GM06990 (cell line): ENCODE measurements around the gene ELOVL2.

Experiments used
- DNase-seq: peaks from one replicate; pipeline ENCODE4 v3.0.0-alpha.2; 2011; ENCODE audit not compliant: insufficient read length; ENCODE audit errors: extremely low read depth
- H3K27me3 ChIP-seq: replicated peaks from 2 replicates; pipeline ENCODE4 v1.6.0; 2011; ENCODE audit warnings: low read length; ENCODE audit not compliant: control insufficient read depth, insufficient read depth
- H3K36me3 ChIP-seq: 2 replicates; pipeline ENCODE4 v1.5.1; 2011; ENCODE audit warnings: low read length; ENCODE audit not compliant: control insufficient read depth, insufficient read depth
- H3K4me3 ChIP-seq: replicated peaks from 2 replicates; pipeline ENCODE4 v1.5.1; 2011; ENCODE audit warnings: low read depth, mild to moderate bottlenecking, control low read depth, low read length
- CTCF ChIP-seq: IDR thresholded peaks from 2 replicates; pipeline ENCODE4 v1.5.1; 2011; ENCODE audit warnings: low read length, control low read depth, mild to moderate bottlenecking, inconsistent platforms; ENCODE audit not compliant: insufficient read depth, poor library complexity, severe bottlenecking

Gene ELOVL2

DNA sequence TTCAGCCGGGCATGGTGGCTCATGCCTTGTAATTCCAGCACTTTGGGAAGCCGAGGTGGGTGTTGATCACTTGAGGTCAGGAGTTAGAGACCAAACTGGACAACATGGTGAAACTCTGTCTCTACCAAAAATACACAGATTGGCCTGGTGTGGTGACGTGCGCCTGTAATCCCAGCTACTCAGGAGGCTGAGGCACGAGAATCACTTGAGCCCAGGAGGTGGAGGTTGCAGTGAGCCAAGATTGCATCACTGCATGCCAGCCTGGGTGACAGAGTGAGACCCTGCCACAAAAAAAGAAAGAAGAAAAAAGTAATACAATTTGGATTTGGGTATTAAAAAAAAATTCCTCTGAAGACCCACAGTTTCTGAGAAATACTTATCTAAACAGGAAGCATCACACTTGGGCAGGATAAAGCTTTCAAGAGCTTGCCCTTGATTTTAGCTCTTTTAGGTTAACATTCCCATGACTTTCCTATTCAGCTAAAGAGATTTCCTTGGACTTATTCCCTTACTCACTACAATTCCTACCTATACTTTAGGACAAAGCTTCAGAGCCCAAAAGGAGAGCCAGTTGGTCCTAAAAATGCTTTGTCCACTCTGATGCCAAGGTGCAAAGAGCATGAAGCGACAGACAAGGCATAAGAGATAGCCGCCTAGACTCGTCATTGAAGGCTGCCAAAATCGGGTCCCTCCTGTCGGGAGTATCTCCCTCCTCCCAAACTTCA lies 1.9 kb downstream of the ELOVL2 start:
- no peak overlapping the region for H3K4me3 ChIP-seq
- no peak for DNase-seq
- H3K27me3 ChIP-seq = no peaks in the 10 kb centered on the region
- no peaks in the 10 kb centered on the region for H3K36me3 ChIP-seq
- TF ChIP-seq CTCF = no peak

- no peak for DNase-seq
- TF ChIP-seq CTCF = no peak
- Histone ChIP-seq H3K4me3 (no peak overlapping the region), H3K36me3 (no peaks in the 10 kb centered on the region), H3K27me3 (no peaks in the 10 kb centered on the region; the same call in 1 of the 2 replicates)
Measured at GRCh38 chr6:11040134-11040533, 4.0 kb downstream of the ELOVL2 start.

- Histone ChIP-seq H3K36me3 (no peaks in the 10 kb centered on the region), H3K4me3 (no peak overlapping the region), H3K27me3 (no peaks in the 10 kb centered on the region; the same call in 1 of the 2 replicates)
- TF ChIP-seq CTCF = no peak
- no peak for DNase-seq
Measured at GRCh38 chr6:11039040-11039439, 5.1 kb downstream of the ELOVL2 start.

GRCh38 chr6:11036977-11037430 lies 7.1 kb downstream of the ELOVL2 start:
- Histone ChIP-seq H3K27me3 (no peaks in the 10 kb centered on the region; the same call in 1 of the 2 replicates), H3K4me3 (no peak overlapping the region), H3K36me3 (no peaks in the 10 kb centered on the region)
- TF ChIP-seq CTCF = no peak
- no peak for DNase-seq

DNA sequence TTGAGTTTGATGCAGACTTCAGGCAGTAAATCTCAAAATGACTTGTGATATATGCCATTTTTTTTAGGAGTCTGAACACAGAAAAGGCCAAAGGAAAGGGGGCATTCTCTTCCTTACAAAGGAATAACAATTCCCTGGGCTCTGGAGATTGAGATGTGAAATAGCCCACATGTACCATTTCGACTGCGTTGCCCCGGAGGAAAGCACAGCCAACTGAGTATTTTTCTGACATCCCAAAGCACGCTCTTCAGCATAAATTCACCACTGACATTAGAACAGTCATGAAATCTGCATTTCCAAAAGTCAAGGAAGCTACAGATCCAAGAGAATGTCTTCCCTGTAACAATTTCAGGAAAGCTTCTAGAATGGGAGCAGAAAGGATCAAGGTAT lies 7.8 kb downstream of the ELOVL2 start:
- no peaks in the 10 kb centered on the region; the same call in 1 of the 2 replicates for H3K27me3 ChIP-seq
- no peak for TF ChIP-seq CTCF
- DNase-seq = no peak
- no peak overlapping the region for H3K4me3 ChIP-seq
- H3K36me3 ChIP-seq = no peaks in the 10 kb centered on the region
